ENCODE results near the gene CPA3. TPM values are rescaled to one million over a fixed set of nuclear protein-coding genes. Genes with fewer than 3 reads are reported as not detected.

The CPA3 gene
- total RNA-seq, 4 donors from 2014 or later = 1.8 to 4.4 (median 2.4) TPM

DNA sequence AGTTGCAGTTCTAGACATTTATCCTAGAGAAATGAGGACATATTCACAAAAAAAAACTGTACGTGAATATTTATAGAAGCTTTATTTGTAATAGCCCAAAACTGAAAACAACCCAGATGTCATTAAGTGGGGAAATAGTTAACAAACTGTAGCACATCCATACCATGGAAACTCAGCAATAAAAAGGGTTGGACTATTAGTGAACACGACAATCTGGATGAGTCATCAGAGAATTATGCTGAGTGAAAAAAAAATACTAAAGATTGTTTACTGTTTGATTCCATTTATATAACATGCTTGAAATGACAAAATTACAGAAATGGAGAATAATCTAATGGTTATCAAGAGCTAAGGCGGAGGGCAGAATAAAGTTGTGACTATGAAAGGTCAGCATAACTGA is 59.5 kb downstream of the CPA3 start:
- no peak for DNase-seq (ENCODE audit: low spot score in 2 of 2)
- no peaks in the 10 kb centered on the region for H3K9me3 ChIP-seq
- H3K27ac ChIP-seq = no peak overlapping the region
- TF ChIP-seq POLR2AphosphoS5 (IDR thresholded peaks at IDR 0.05) = no peak
- TF ChIP-seq, protein P1, sequence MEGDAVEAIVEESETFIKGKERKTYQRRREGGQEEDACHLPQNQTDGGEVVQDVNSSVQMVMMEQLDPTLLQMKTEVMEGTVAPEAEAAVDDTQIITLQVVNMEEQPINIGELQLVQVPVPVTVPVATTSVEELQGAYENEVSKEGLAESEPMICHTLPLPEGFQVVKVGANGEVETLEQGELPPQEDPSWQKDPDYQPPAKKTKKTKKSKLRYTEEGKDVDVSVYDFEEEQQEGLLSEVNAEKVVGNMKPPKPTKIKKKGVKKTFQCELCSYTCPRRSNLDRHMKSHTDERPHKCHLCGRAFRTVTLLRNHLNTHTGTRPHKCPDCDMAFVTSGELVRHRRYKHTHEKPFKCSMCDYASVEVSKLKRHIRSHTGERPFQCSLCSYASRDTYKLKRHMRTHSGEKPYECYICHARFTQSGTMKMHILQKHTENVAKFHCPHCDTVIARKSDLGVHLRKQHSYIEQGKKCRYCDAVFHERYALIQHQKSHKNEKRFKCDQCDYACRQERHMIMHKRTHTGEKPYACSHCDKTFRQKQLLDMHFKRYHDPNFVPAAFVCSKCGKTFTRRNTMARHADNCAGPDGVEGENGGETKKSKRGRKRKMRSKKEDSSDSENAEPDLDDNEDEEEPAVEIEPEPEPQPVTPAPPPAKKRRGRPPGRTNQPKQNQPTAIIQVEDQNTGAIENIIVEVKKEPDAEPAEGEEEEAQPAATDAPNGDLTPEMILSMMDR (IDR thresholded peaks at IDR 0.05) = no peak
- TF ChIP-seq EP300 (IDR thresholded peaks at IDR 0.05) = no peak
- no peak for TF ChIP-seq POLR2A (IDR thresholded peaks at IDR 0.05)
- WGBS = 52% methylated on average over 3 of the region's 3 CpGs
- no peak overlapping the region for H3K4me3 ChIP-seq
- no peaks in the 10 kb centered on the region for H3K36me3 ChIP-seq
- H3K4me1 ChIP-seq = no peaks in the 10 kb centered on the region
- no peaks in the 10 kb centered on the region for H3K27me3 ChIP-seq

DNA sequence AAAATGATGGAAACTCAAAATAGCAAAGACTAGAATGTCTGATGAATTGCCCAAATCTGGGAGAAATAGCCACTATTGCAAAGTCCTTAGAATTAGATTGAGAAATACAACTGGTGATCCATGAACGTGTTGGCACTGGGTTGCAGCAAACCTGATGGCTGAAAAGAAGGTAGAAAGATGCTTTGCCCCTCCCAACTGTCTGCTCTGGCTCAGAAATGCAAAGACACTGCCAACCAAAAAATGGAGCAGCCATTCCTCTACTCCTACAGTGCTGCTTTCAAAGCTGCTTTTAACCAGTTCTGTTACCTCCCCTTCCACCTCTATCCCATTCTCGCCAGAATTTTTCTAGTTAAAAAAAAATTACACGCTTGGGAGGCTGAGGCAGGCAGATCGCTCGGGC is 60.7 kb downstream of the CPA3 start:
- WGBS = 86% methylated on average over 5 of the region's 5 CpGs
- Histone ChIP-seq H3K9me3 (no peaks in the 10 kb centered on the region), H3K27me3 (no peaks in the 10 kb centered on the region), H3K27ac (no peak overlapping the region), H3K4me1 (no peaks in the 10 kb centered on the region), H3K4me3 (no peak overlapping the region), H3K36me3 (no peaks in the 10 kb centered on the region)
- TF ChIP-seq, protein P1 (IDR thresholded peaks at IDR 0.05) = no peak
- no peak for TF ChIP-seq EP300 (IDR thresholded peaks at IDR 0.05)
- TF ChIP-seq POLR2AphosphoS5 (IDR thresholded peaks at IDR 0.05) = no peak
- TF ChIP-seq POLR2A (IDR thresholded peaks at IDR 0.05) = no peak
- no peak for DNase-seq (ENCODE audit: low spot score in 2 of 2)

DNA sequence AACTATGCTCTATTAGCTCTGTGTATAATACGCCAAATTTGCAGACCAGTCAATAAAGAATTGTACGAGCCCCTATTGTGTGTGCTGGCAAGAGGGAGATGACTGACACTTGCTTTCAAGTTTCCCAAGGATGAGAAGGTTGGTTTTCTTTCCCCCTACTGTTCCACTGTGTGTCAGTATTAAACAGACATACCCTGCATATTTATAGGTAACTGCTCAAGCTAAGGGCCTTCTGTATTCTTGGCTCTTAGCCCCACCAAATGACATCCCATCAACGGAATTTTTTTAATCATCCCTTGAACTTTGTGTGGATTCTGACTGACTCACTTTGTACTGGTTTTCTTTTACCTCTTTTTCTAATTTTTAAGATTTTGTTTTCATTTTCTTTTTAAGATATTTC is 65.7 kb downstream of the CPA3 start:
- TF ChIP-seq, protein P1 (IDR thresholded peaks at IDR 0.05) = no peak
- no peak for TF ChIP-seq POLR2A (IDR thresholded peaks at IDR 0.05)
- TF ChIP-seq EP300 (IDR thresholded peaks at IDR 0.05) = no peak
- TF ChIP-seq POLR2AphosphoS5 (IDR thresholded peaks at IDR 0.05) = no peak
- Histone ChIP-seq H3K27me3 (no peaks in the 10 kb centered on the region), H3K4me1 (no peaks in the 10 kb centered on the region), H3K9me3 (no peaks in the 10 kb centered on the region), H3K27ac (no peak overlapping the region), H3K36me3 (no peaks in the 10 kb centered on the region), H3K4me3 (no peak overlapping the region)
- DNase-seq (ENCODE audit: low spot score in 2 of 2) = no peak
- WGBS = 74% methylated on average over 3 of the region's 3 CpGs

DNA sequence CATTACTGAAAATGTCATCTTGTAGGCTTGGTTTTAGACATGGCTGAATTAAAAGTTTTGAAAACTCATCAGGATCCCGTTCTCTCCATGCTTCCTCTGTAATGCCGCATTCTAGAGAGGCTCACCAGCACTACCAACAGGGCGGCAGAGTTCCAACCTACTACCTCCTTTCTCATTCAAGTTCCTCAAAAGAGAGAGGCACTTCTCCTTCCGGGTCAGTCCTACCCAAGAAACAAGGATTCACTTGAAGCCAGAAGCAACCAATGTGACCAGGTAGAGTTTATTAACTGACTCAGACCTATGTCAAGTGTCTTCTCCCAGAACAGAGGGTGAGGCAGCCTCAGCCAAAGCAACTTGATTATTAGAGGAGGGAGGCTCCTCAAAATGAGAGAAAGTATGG is 66.5 kb downstream of the CPA3 start:
- Histone ChIP-seq H3K4me3 (no peak overlapping the region), H3K4me1 (no peaks in the 10 kb centered on the region), H3K27me3 (no peaks in the 10 kb centered on the region), H3K36me3 (no peaks in the 10 kb centered on the region), H3K27ac (no peak overlapping the region), H3K9me3 (no peaks in the 10 kb centered on the region)
- DNase-seq (ENCODE audit: low spot score in 2 of 2) = no peak
- no peak for TF ChIP-seq POLR2A (IDR thresholded peaks at IDR 0.05)
- TF ChIP-seq, protein P1 (IDR thresholded peaks at IDR 0.05) = no peak
- no peak for TF ChIP-seq EP300 (IDR thresholded peaks at IDR 0.05)
- TF ChIP-seq POLR2AphosphoS5 (IDR thresholded peaks at IDR 0.05) = no peak
- 97% methylated on average over 4 of the region's 4 CpGs for WGBS

DNA sequence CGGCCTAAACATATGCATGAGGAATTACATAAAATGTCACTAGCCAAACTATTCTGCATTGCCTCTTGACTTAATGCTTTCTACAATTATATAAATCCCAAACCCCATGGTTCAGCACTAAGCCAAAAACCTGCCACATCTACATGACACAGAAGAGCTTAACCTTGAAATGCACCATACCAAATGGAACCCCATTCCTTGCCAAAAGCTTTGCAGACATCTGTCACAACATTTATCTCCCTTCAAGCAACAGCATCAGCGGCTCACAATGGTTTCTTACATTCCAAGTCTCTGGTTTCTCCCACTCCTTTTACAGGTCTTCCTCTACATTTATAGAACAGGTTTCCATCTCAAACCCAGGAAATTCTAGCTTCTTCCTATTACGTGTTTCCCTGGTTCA is 67.9 kb downstream of the CPA3 start:
- DNase-seq (ENCODE audit: low spot score in 2 of 2) = no peak
- H3K27ac ChIP-seq = no peak overlapping the region
- no peak for TF ChIP-seq POLR2A (IDR thresholded peaks at IDR 0.05)
- TF ChIP-seq, protein P1 (IDR thresholded peaks at IDR 0.05) = no peak
- TF ChIP-seq POLR2AphosphoS5 (IDR thresholded peaks at IDR 0.05) = no peak
- no peak for TF ChIP-seq EP300 (IDR thresholded peaks at IDR 0.05)
- no peaks in the 10 kb centered on the region for H3K4me1 ChIP-seq
- no peaks in the 10 kb centered on the region for H3K27me3 ChIP-seq
- H3K9me3 ChIP-seq = no peaks in the 10 kb centered on the region
- no peak overlapping the region for H3K4me3 ChIP-seq
- no peaks in the 10 kb centered on the region for H3K36me3 ChIP-seq
- WGBS = 76% methylated on average over 3 of the region's 3 CpGs
